ENCODE data around the gene LMO1. TPM values are rescaled to one million over a fixed set of nuclear protein-coding genes. Genes with fewer than 3 reads are reported as not detected.

Gene LMO1
- total RNA-seq, 1 experiment from 2014 or later, result 0.24 TPM

DNA sequence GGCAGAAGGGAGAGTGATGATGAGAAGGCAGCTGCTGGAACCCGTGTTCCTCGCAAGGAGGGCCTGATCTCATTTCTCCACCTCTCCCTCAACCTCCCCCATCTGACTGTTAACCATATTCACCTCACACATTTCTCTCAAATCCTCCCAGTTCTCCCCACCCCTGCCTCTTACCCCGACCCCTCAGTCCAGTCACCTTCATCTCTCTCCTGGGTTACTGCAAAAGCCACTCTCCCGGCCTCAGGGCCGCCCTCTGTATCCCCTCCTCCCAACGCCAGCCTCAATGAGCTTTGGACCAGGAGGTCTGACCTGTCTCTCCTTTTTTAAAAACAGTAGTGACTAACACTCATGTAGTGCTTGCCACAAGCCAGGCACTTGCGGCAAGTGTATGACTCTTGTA is 29.5 kb upstream of the LMO1 start:
- H3K9me3 ChIP-seq (replicated peaks), result no peaks in the 10 kb centered on the region
- H3K4me3 ChIP-seq, result no peak overlapping the region
- no peaks in the 10 kb centered on the region for H3K36me3 ChIP-seq
- DNase-seq, result no peak
- H3K27me3 ChIP-seq, result peaks cover 3% of the 10 kb centered on the region; the same call in 1 of the 2 replicates
- H3K27ac ChIP-seq, result no peak overlapping the region
- peaks cover 15% of the 10 kb centered on the region for H3K4me1 ChIP-seq

- Histone ChIP-seq H3K27me3 (peaks cover 3% of the 10 kb centered on the region; the same call in 1 of the 2 replicates), H3K9me3 (replicated peaks) (no peaks in the 10 kb centered on the region), H3K36me3 (no peaks in the 10 kb centered on the region), H3K4me1 (peaks cover 15% of the 10 kb centered on the region), H3K27ac (no peak overlapping the region), H3K4me3 (no peak overlapping the region)
- no peak for DNase-seq
These were observed 28.7 kb upstream of the LMO1 start for GRCh38 chr11:8292351-8292750.

GRCh38 chr11:8291421-8292350 is 28.0 kb upstream of the LMO1 start:
- Histone ChIP-seq H3K4me3 (no peak overlapping the region), H3K36me3 (no peaks in the 10 kb centered on the region), H3K27me3 (peaks cover 3% of the 10 kb centered on the region; the same call in 1 of the 2 replicates), H3K4me1 (peaks cover 15% of the 10 kb centered on the region), H3K27ac (no peak overlapping the region), H3K9me3 (replicated peaks) (no peaks in the 10 kb centered on the region)
- DNase-seq, result no peak

DNA sequence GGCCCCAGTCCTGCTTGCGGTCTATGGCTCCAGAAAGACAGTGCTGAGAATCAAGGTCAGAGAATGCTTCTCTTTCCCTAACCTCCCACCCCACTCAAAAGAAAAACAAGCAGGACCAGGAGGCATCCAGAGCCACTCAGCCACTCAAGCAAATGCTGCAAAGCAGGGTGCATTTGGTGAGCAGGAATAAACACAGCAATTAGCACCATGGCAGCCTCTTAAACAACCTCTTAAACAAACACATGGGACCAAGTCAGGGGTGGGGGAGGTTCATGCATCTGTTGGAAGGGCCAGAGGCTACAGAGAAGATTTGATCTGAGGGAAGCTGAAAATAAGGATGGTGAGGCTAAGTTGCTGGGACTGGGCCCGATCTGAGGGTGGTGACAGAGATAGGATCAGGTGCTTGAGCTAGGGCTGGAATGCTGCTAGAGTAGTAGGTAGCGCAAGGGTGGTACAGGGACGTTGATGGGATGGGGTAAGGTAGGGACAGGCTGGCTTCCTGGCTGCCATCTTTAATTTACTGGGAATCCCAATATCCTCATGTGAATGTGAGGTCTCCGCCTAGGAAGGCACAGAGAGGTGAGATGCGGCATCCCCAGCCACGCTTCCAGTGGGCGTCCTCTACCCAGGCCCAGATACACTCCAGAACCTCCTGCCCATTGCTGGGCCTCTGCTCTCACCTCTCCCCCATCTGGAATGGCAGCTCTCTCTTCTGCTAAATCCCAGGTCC is 26.6 kb upstream of the LMO1 start:
- no peaks in the 10 kb centered on the region for H3K9me3 ChIP-seq (replicated peaks)
- H3K27ac ChIP-seq, result peak overlapping the region; percentile 29; the same call in 1 of the 2 replicates
- no peaks in the 10 kb centered on the region for H3K27me3 ChIP-seq
- H3K4me3 ChIP-seq, result no peak overlapping the region
- H3K4me1 ChIP-seq, result peaks cover 15% of the 10 kb centered on the region
- H3K36me3 ChIP-seq, result no peaks in the 10 kb centered on the region
- DNase-seq, result peak in 1 of 2 experiments; percentile 21

- peak; percentile 30 to 73 for DNase-seq
- H3K27ac ChIP-seq, result peak overlapping the region; percentile 29; the same call in 1 of the 2 replicates
These were observed 25.8 kb upstream of the LMO1 start for GRCh38 chr11:8289492-8289918.

DNA sequence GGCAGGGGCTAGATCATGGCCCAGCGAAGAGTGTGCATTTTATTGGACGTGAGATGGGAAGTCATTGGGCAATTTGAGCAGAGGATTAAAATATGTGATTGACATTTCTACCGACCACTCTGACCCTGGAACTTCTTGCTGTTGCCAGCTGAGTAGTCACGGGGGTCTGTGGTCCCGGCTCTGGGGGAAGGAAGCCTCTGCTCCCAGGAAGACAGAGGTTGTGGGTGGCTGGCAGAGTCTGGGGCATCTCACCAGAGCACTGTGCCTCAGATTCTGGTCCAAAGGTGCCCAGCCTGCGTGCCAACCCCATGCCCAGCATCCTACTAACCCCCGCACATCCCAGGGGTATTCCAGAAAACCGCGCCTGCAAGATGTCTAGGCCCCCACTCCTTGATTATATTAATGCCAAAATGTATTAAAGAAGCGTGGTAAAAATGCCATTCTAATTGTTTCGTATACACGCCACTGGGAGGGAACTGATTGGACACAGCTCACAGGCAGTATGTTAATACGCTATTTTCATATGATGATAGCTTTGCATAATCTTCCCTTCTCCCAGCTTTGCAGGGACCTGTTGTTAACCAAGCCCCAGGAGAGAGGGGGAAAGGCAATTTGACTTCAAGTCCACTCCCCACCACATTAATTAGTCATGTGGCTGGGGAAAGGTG is 25.3 kb upstream of the LMO1 start:
- H3K4me1 ChIP-seq, result peaks cover 18% of the 10 kb centered on the region
- H3K9me3 ChIP-seq (replicated peaks), result no peaks in the 10 kb centered on the region
- no peak overlapping the region for H3K4me3 ChIP-seq
- DNase-seq, result no peak
- H3K27me3 ChIP-seq, result no peaks in the 10 kb centered on the region
- peak overlapping the region; percentile 29; the same call in 1 of the 2 replicates for H3K27ac ChIP-seq
- no peaks in the 10 kb centered on the region for H3K36me3 ChIP-seq

More at GRCh38 chr11:8289492-8289918, 25.8 kb upstream of the LMO1 start:
- Histone ChIP-seq H3K27me3 (no peaks in the 10 kb centered on the region), H3K36me3 (no peaks in the 10 kb centered on the region), H3K4me3 (no peak overlapping the region), H3K9me3 (replicated peaks) (no peaks in the 10 kb centered on the region), H3K4me1 (peaks cover 15% of the 10 kb centered on the region)

GRCh38 chr11:8288166-8288772 is 24.6 kb upstream of the LMO1 start:
- Histone ChIP-seq H3K27me3 (no peaks in the 10 kb centered on the region), H3K9me3 (replicated peaks) (no peaks in the 10 kb centered on the region), H3K36me3 (no peaks in the 10 kb centered on the region), H3K4me1 (peaks cover 18% of the 10 kb centered on the region), H3K4me3 (no peak overlapping the region), H3K27ac (no peak overlapping the region)
- no peak for DNase-seq

- no peaks in the 10 kb centered on the region for H3K27me3 ChIP-seq
- H3K9me3 ChIP-seq (replicated peaks), result no peaks in the 10 kb centered on the region
- no peak overlapping the region for H3K4me3 ChIP-seq
- H3K27ac ChIP-seq, result no peak overlapping the region
- H3K4me1 ChIP-seq, result peaks cover 18% of the 10 kb centered on the region
- H3K36me3 ChIP-seq, result no peaks in the 10 kb centered on the region
- no peak for DNase-seq
These were observed 24.0 kb upstream of the LMO1 start for GRCh38 chr11:8287703-8288102.

DNA sequence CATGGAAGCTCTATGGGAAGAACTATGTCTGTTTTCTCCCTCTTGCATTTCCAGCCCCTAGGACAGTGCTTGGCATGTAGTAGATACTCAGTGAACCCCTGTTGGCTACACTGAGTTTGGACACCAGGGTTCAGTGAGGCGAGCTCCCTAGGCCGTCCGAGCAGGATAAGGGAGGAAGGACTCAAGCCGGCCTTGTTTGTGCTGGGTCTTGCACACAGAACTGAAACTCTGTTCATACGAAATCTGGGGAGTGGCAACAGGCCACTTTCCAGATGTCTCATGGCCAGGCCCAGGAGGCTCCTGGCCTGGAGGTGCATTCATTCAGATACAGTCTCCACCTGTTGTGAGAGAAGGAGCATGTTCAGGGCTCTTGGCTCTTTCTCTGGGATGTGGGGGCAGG is 23.6 kb upstream of the LMO1 start:
- peaks cover 18% of the 10 kb centered on the region for H3K4me1 ChIP-seq
- H3K27me3 ChIP-seq, result no peaks in the 10 kb centered on the region
- no peak overlapping the region for H3K4me3 ChIP-seq
- no peak for DNase-seq
- H3K36me3 ChIP-seq, result no peaks in the 10 kb centered on the region
- no peak overlapping the region for H3K27ac ChIP-seq
- no peaks in the 10 kb centered on the region for H3K9me3 ChIP-seq (replicated peaks)

- H3K4me1 ChIP-seq, result peaks cover 18% of the 10 kb centered on the region
These were observed 23.2 kb upstream of the LMO1 start for GRCh38 chr11:8286886-8287285.

GRCh38 chr11:8285796-8286195 is 22.1 kb upstream of the LMO1 start:
- no peaks in the 10 kb centered on the region for H3K27me3 ChIP-seq
- no peaks in the 10 kb centered on the region for H3K9me3 ChIP-seq (replicated peaks)
- H3K4me1 ChIP-seq, result peaks cover 18% of the 10 kb centered on the region
- DNase-seq, result no peak
- H3K27ac ChIP-seq, result no peak overlapping the region
- H3K4me3 ChIP-seq, result no peak overlapping the region
- no peaks in the 10 kb centered on the region for H3K36me3 ChIP-seq

More at GRCh38 chr11:8286886-8287285, 23.2 kb upstream of the LMO1 start:
- H3K27me3 ChIP-seq, result no peaks in the 10 kb centered on the region
- no peak for DNase-seq
- H3K27ac ChIP-seq, result no peak overlapping the region
- no peaks in the 10 kb centered on the region for H3K36me3 ChIP-seq
- H3K9me3 ChIP-seq (replicated peaks), result no peaks in the 10 kb centered on the region
- no peak overlapping the region for H3K4me3 ChIP-seq

GRCh38 chr11:8285228-8285627 is 21.6 kb upstream of the LMO1 start:
- H3K4me1 ChIP-seq, result peaks cover 18% of the 10 kb centered on the region
- H3K27me3 ChIP-seq, result no peaks in the 10 kb centered on the region
- DNase-seq, result no peak
- no peaks in the 10 kb centered on the region for H3K9me3 ChIP-seq (replicated peaks)
- no peak overlapping the region for H3K4me3 ChIP-seq
- no peaks in the 10 kb centered on the region for H3K36me3 ChIP-seq
- H3K27ac ChIP-seq, result no peak overlapping the region

- Histone ChIP-seq H3K36me3 (no peaks in the 10 kb centered on the region), H3K4me3 (peak overlapping the region; percentile 54), H3K4me1 (peaks cover 3% of the 10 kb centered on the region), H3K27me3 (no peaks in the 10 kb centered on the region), H3K27ac (peak overlapping the region; percentile 75), H3K9me3 (replicated peaks) (no peaks in the 10 kb centered on the region)
- peak; percentile 85 to 90 for DNase-seq
These were observed 20.0 kb upstream of the LMO1 start for GRCh38 chr11:8283465-8284230.

GRCh38 chr11:8283100-8283464 is 19.4 kb upstream of the LMO1 start:
- H3K27ac ChIP-seq, result peak overlapping the region; percentile 27; the same call in 1 of the 2 replicates
- no peaks in the 10 kb centered on the region for H3K27me3 ChIP-seq
- H3K4me3 ChIP-seq, result peak overlapping the region; percentile 54

More at GRCh38 chr11:8283100-8283464, 19.4 kb upstream of the LMO1 start:
- Histone ChIP-seq H3K36me3 (no peaks in the 10 kb centered on the region), H3K4me1 (peaks cover 3% of the 10 kb centered on the region), H3K9me3 (replicated peaks) (no peaks in the 10 kb centered on the region)
- no peak for DNase-seq
